GM12878 (cell line): Measurements from ENCODE around the gene SPTBN1. TPM values are rescaled to one million over a fixed set of nuclear protein-coding genes. Genes with fewer than 3 reads are reported as not detected.
A peak's percentile ranks its signal among the peaks of the same experiment; 100 is the strongest.

Experiments used
- ATAC-seq: fragments of 200-7000 bp; cut with Tn5 transposase; 3 replicates; pipeline ENCODE4 v1.9.1; 2020; ENCODE audit warnings: mild to moderate bottlenecking, moderate library complexity
- BruUV-seq: library from RNA; stranded (reverse); fragments of 400-500 nt; replicated peaks from 2 replicates; lab custom pipeline; 2021; lab: Mats Ljungman, UMichigan
- CTCF ChIA-PET: fragments of 300-600 bp; sonication (Branson Sonifier 250); formaldehyde crosslinking; extraction: SDS; loops from one replicate; lab custom pipeline; 2021; ENCODE audit warnings: inconsistent platforms; lab: Yijun Ruan, JAX
- POLR2A ChIA-PET: fragments of 350-600 bp; formaldehyde crosslinking; extraction: SDS; loops from one replicate; lab custom pipeline; 2021; ENCODE audit warnings: inconsistent platforms; lab: Charles Lee
- RAD21 ChIA-PET: fragments of 300-600 bp; sonication (Branson Sonifier 250); formaldehyde crosslinking; loops from one replicate; lab custom pipeline; 2023; ENCODE audit warnings: antibody characterized with exemption; ENCODE audit not compliant: unreplicated experiment; lab: Charles Lee
- SMC1A ChIA-PET: fragments of 300-600 bp; sonication (Branson Sonifier 250); formaldehyde crosslinking; loops from one replicate; lab custom pipeline; 2023; ENCODE audit not compliant: unreplicated experiment, uncharacterized antibody; lab: Charles Lee
- DNase-seq: peaks from one replicate; pipeline ENCODE4 v3.0.0-alpha.2; 2011; ENCODE audit warnings: low read depth, low spot score
- FAIRE-seq: peaks from 3 replicates; lab custom pipeline; 2011; peaks lifted over from hg19 to GRCh38; lab: Jason Lieb, UNC
- H2AFZ ChIP-seq: 2 replicates; pipeline ENCODE4 v1.6.0; 2011; ENCODE audit warnings: low read depth, low read length, control low read depth; ENCODE audit not compliant: control insufficient read depth
- H3K27ac ChIP-seq: 2 replicates; pipeline ENCODE4 v1.5.1; 2011; ENCODE audit warnings: control low read depth; ENCODE audit not compliant: control insufficient read depth, insufficient read depth
- H3K27me3 ChIP-seq, 2 experiments: replicated peaks in 1 of 2; 2 replicates each; pipeline versions ENCODE4 v1.6.0 to v1.6.1; 2011; ENCODE audit warnings: low read length in 1 of 2; ENCODE audit not compliant: control insufficient read depth in 2 of 2, insufficient read depth in 2 of 2
- H3K36me3 ChIP-seq, 2 experiments: 2 replicates each; pipeline ENCODE4 v1.5.1; 2011; ENCODE audit warnings: low read length in 1 of 2; ENCODE audit not compliant: control insufficient read depth in 2 of 2, insufficient read depth in 2 of 2
- H3K4me1 ChIP-seq: 2 replicates; pipeline ENCODE4 v1.6.1; 2011; ENCODE audit warnings: mild to moderate bottlenecking, low read length, moderate library complexity, mixed read lengths; ENCODE audit not compliant: control insufficient read depth, insufficient read depth
- H3K4me2 ChIP-seq: 2 replicates; pipeline ENCODE4 v1.6.0; 2011; ENCODE audit warnings: control low read depth; ENCODE audit not compliant: control insufficient read depth, insufficient read depth
- H3K4me3 ChIP-seq: fragments of 200-600 bp; sonication (generic); 2 replicates; pipeline ENCODE4 v1.5.1; 2016
- H3K79me2 ChIP-seq: 2 replicates; pipeline ENCODE4 v1.6.0; 2011; ENCODE audit warnings: low read length; ENCODE audit not compliant: control insufficient read depth, insufficient read depth
- H3K9ac ChIP-seq: 2 replicates; pipeline ENCODE4 v1.8.0; 2011; ENCODE audit warnings: low read length, control low read depth, mixed read lengths; ENCODE audit not compliant: control insufficient read depth, insufficient read depth
- H3K9me3 ChIP-seq: replicated peaks from 3 replicates; pipeline ENCODE4 v1.5.1; 2011; ENCODE audit warnings: mild to moderate bottlenecking, low read length; ENCODE audit not compliant: control insufficient read depth, insufficient read depth
- H4K20me1 ChIP-seq: 2 replicates; pipeline ENCODE4 v1.6.0; 2011; ENCODE audit not compliant: control insufficient read depth, insufficient read depth
- CBX3 ChIP-seq: fragments of 200-600 bp; sonication (generic); IDR thresholded peaks from 2 replicates; pipeline ENCODE4 v1.6.1; 2016; ENCODE audit warnings: low read depth, borderline replicate concordance
- FOS ChIP-seq: IDR thresholded peaks from 3 replicates; pipeline ENCODE4 v1.6.1; 2011; ENCODE audit warnings: borderline replicate concordance; ENCODE audit not compliant: insufficient read length; ENCODE audit errors: extremely low read depth
- MAX ChIP-seq: IDR thresholded peaks from 2 replicates; pipeline ENCODE4 v1.6.1; 2012; ENCODE audit warnings: low read depth, low read length, improper control_type of control experiment
- POLR2AphosphoS2 ChIP-seq: IDR thresholded peaks from 2 replicates; pipeline ENCODE4 v1.6.1; 2011; ENCODE audit warnings: low read depth, mild to moderate bottlenecking, low read length, improper control_type of control experiment, moderate library complexity
- SPI1 ChIP-seq: IDR thresholded peaks from 2 replicates; pipeline ENCODE4 v1.6.1; 2011; ENCODE audit warnings: low read depth, mild to moderate bottlenecking, low read length, moderate library complexity, borderline replicate concordance; ENCODE audit not compliant: insufficient read depth
- ZNF24 ChIP-seq: fragments of 450-650 bp; IDR thresholded peaks from 2 replicates; pipeline ENCODE4 v1.6.1; 2017; ENCODE audit warnings: antibody characterized with exemption, mild to moderate bottlenecking
- WGBS: methylation state at CpG from one replicate; pipeline ENCODE4 v1.1.6; 2016; ENCODE audit warnings: low lambda C conversion rate; ENCODE audit not compliant: insufficient replicate concordance, insufficient coverage; ENCODE audit errors: missing lambda C conversion rate; 5-methylcytosine and 5-hydroxymethylcytosine counted together
- in situ Hi-C: fragments of 300-500 bp; cut with MboI; formaldehyde crosslinking; loops from 9 replicates; pipeline ENCODE4 v1.14.3; 2018; ENCODE audit warnings: mixed read lengths
- intact Hi-C: fragments of 100-400 bp; cut with micrococcal nuclease; formaldehyde crosslinking; loops from one replicate; pipeline ENCODE4 v1.14.2; 2022; ENCODE audit not compliant: unreplicated experiment
- polyA plus RNA-seq, 11 experiments: library from polyadenylated mRNA; depleted of rRNA in 4 of 11; unstranded in 6 of 11; stranded (reverse) in 5 of 11; fragments of >200 nt; fragmentation: Nextera tagmentation in 4 of 11; fragmentation: Illumina TruSeq in 1 of 11; extraction: Ambion mirVana in 4 of 11; extraction: Trizol in 1 of 11; gene quantifications; 1 replicate in 1 of 11; 2 replicates in 10 of 11; pipeline versions ENCODE4 v1.2.1 to v1.2.3, GENCODE V29; 2011 to 2016; ENCODE audit warnings: inconsistent platforms in 2 of 11, missing spikeins in 2 of 11, low read depth in 1 of 11
- total RNA-seq, 4 experiments: library from RNA; depleted of rRNA in 3 of 4; stranded (reverse); fragments of >200 nt in 3 of 4; fragmentation: Illumina TruSeq in 1 of 4; extraction: Trizol in 1 of 4; gene quantifications; 2 replicates each; pipeline versions ENCODE4 v1.2.1 to v1.2.3, GENCODE V29; 2013 to 2021

Gene SPTBN1
- total and polyA plus RNA-seq, 10 of the 15 experiments (the other 5 are each of a cell fraction or from before 2014, with no cell fraction given), result 20.6 to 154 (median 76.7) TPM

- RAD21 ChIA-PET, result no interaction called here
- Histone ChIP-seq H3K79me2 (no peaks in the 10 kb centered on the region), H3K9me3 (no peaks in the 10 kb centered on the region), H3K9ac (no peak overlapping the region), H4K20me1 (no peaks in the 10 kb centered on the region), H3K4me2 (no peak overlapping the region), H3K27me3 (no peaks in the 10 kb centered on the region), H3K4me1 (no peaks in the 10 kb centered on the region), H2AFZ (no peak overlapping the region), H3K36me3 (no peaks in the 10 kb centered on the region), H3K27ac (no peak overlapping the region), H3K4me3 (no peak overlapping the region)
- intact Hi-C loops (no loop called here), in situ Hi-C loops (no loop called here)
- WGBS, result 52% methylated on average over 4 of the region's 4 CpGs
- CTCF ChIA-PET, result interaction anchor here (1.5 kb wide), 1 partner anchor 163 kb away, joined by 5 read pairs; no protein-coding TSS in a partner anchor
- no peak for DNase-seq
- POLR2A ChIA-PET, result interaction anchor here (0.6 to 1.5 kb wide), 2 partner anchors 16 to 53 kb away, joined by 5 to 9 read pairs; no protein-coding TSS in a partner anchor
- peak; percentile 35; the same call in 2 of the 3 replicates for ATAC-seq
- no TSS peak for BruUV-seq
- no peak for FAIRE-seq
- SMC1A ChIA-PET, result interaction anchor here (1.0 to 4.9 kb wide), 3 partner anchors 18 to 40 kb away, joined by 3 to 19 read pairs (median 3); no protein-coding TSS in a partner anchor
- TF ChIP-seq POLR2AphosphoS2, result no peak
- TF ChIP-seq ZNF24, result peak; percentile 95
- no peak for TF ChIP-seq MAX
These were observed 85.9 kb downstream of the SPTBN1 start for GRCh38 chr2:54541995-54542394.

DNA sequence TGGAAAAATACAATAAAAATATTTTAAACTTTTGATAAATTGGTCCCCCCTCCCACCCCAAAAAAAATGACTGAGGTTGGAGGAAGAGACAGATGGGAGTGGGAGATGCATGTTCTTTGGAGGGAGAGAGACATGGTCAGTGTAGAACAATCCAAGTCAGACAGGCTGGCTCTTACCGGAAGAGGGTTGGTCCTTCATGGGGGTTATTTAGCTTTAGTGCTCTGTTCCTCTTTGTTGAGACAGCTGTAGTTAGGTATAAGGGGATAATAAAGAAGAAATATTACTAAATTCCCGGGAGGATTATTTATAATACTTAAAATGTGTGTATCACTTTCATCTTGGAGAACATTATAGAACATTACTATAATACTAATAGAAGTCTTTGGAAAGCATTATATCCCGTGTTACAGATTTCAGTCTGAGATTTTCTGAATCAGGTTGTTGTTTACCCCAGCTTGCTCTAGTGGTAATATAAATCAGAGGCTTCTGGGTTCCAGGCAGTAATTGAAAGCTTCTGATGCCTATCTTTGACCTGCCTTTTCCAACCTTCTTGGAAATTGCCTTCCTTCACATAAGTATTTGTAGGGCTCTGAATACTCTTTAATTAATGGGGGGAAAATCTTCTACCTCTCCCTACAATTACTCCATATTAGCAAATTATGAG is 87.7 kb downstream of the SPTBN1 start:
- no peak for FAIRE-seq
- no peak overlapping the region for H3K9ac ChIP-seq
- H3K27ac ChIP-seq, result no peak overlapping the region
- H3K4me3 ChIP-seq, result no peak overlapping the region
- no peak overlapping the region for H2AFZ ChIP-seq
- H3K4me1 ChIP-seq, result no peaks in the 10 kb centered on the region
- intact Hi-C loops (no loop called here), in situ Hi-C loops (no loop called here)
- H3K79me2 ChIP-seq, result no peaks in the 10 kb centered on the region
- ChIA-PET CTCF (interaction anchor here (0.9 kb wide), 1 partner anchor 295 kb away, joined by 3 read pairs; no protein-coding TSS in a partner anchor), RAD21 (no interaction called here), POLR2A (interaction anchor here (1.5 kb wide), 1 partner anchor 14 kb away, joined by 9 read pairs; no protein-coding TSS in a partner anchor), SMC1A (interaction anchor here (1.7 kb wide), 1 partner anchor 10 kb away, joined by 5 read pairs; no protein-coding TSS in a partner anchor)
- no peak for TF ChIP-seq FOS
- peak; percentile 36; the same call in 1 of the 2 replicates for TF ChIP-seq SPI1
- TF ChIP-seq CBX3, result no peak
- H3K4me2 ChIP-seq, result no peak overlapping the region
- no peaks in the 10 kb centered on the region for H3K27me3 ChIP-seq
- WGBS, result 50% methylated on average over 3 of the region's 3 CpGs
- no peaks in the 10 kb centered on the region for H3K36me3 ChIP-seq
- no TSS peak for BruUV-seq
- no peak for DNase-seq
- H4K20me1 ChIP-seq, result no peaks in the 10 kb centered on the region
- no peak for ATAC-seq
- H3K9me3 ChIP-seq, result no peaks in the 10 kb centered on the region
